ENCODE results near the gene NF1. TPM values are rescaled to one million over a fixed set of nuclear protein-coding genes. Genes with fewer than 3 reads are reported as not detected.

The NF1 gene
- total and polyA plus RNA-seq, 2 donors (not counting 1 experiment from before 2014, with no cell fraction given), result 10.8 to 27.7 TPM

GRCh38 chr17:31095236-31096105 is 694 bp downstream of the NF1 start:
- under 1% methylated on average over 23 of the region's 45 CpGs for WGBS (ENCODE audit: insufficient coverage)
- no peaks in the 10 kb centered on the region for H3K36me3 ChIP-seq (replicated peaks in 1 of 2; ENCODE audit: control extremely low read depth in 1 of 2, control insufficient read depth in 1 of 2, extremely low read depth in 1 of 2, insufficient read depth in 2 of 2, low read length in 1 of 2)
- no peaks in the 10 kb centered on the region for H3K79me2 ChIP-seq (ENCODE audit: control insufficient read depth, insufficient read depth, low read length)
- DNase-seq (peak; percentile 58), ATAC-seq (ENCODE audit: low read depth) (peak; percentile 19)
- peak overlapping the region; percentile 95 for H2AFZ ChIP-seq (ENCODE audit: insufficient read depth, low read depth, low read length, poor library complexity, severe bottlenecking)
- no peaks in the 10 kb centered on the region for H3K9me3 ChIP-seq (ENCODE audit: control extremely low read depth in 1 of 3, control insufficient read depth in 2 of 3, insufficient read depth in 1 of 3, low read length in 2 of 3)
- H3K4me2 ChIP-seq (replicated peaks; ENCODE audit: low read depth, low read length, poor library complexity, severe bottlenecking), result peak overlapping the region; percentile 97
- H3K27me3 ChIP-seq (replicated peaks in 1 of 4; ENCODE audit: control extremely low read depth in 1 of 4, control insufficient read depth in 3 of 4, insufficient read depth in 4 of 4, low read length in 3 of 4), result no peaks in the 10 kb centered on the region
- H3K27ac Mint-ChIP-seq, result peak overlapping the region; percentile 93
- no peaks in the 10 kb centered on the region for H3K27me3 Mint-ChIP-seq
- H3K4me3 ChIP-seq (ENCODE audit: control extremely low read depth in 1 of 5, extremely low read depth in 1 of 5, insufficient read depth in 1 of 5, low read depth in 2 of 5, low read length in 4 of 5), result peak overlapping the region; percentile 67 to 90 (median 82)
- peak overlapping the region; percentile 75 to 90 for H3K27ac ChIP-seq (ENCODE audit: low read length in 2 of 2)
- ChIA-PET POLR2A (interaction anchor here (0.7 to 0.9 kb wide), 3 partner anchors 125 to 149 kb away, joined by 5 to 10 read pairs (median 5); partner anchors contain the start of gene RNF135), CTCF (no interaction called here)
- H3K4me1 ChIP-seq (ENCODE audit: control insufficient read depth in 2 of 2, insufficient read depth in 2 of 2, low read length in 2 of 2), result peaks cover 5 to 14% of the 10 kb centered on the region in 2 donors
- peak overlapping the region; percentile 91 for H3K9ac ChIP-seq (ENCODE audit: low read length)
- H3K4me1 Mint-ChIP-seq, result peaks cover 11% of the 10 kb centered on the region
- TF ChIP-seq EZH2 (IDR thresholded peaks at IDR 0.05; ENCODE audit: borderline replicate concordance, insufficient read depth, low read depth, low read length, poor library complexity, severe bottlenecking) (no peak), CTCF (IDR thresholded peaks at IDR 0.05) (no peak)
- intact Hi-C loops (cut with micrococcal nuclease), result loop anchor here (10.0 kb wide), 3 partner anchors 131 to 279 kb away; partner anchors contain the start of gene EVI2B
- peak overlapping the region; percentile 97 for H3K4me3 Mint-ChIP-seq
- no peaks in the 10 kb centered on the region for H3K9me3 Mint-ChIP-seq (ENCODE audit: insufficient read depth)
- H4K20me1 ChIP-seq (ENCODE audit: control insufficient read depth, insufficient read depth, low read length, poor library complexity, severe bottlenecking), result no peaks in the 10 kb centered on the region

- H3K4me3 ChIP-seq (ENCODE audit: control extremely low read depth in 1 of 5, extremely low read depth in 1 of 5, insufficient read depth in 1 of 5, low read depth in 2 of 5, low read length in 4 of 5), result peak overlapping the region in 4 of 5 experiments; percentile 75 to 90 (median 83)
- H3K36me3 ChIP-seq (replicated peaks in 1 of 2; ENCODE audit: control extremely low read depth in 1 of 2, control insufficient read depth in 1 of 2, extremely low read depth in 1 of 2, insufficient read depth in 2 of 2, low read length in 1 of 2), result no peaks in the 10 kb centered on the region
- TF ChIP-seq CTCF (IDR thresholded peaks at IDR 0.05), result no peak
- intact Hi-C loops (cut with micrococcal nuclease), result loop anchor here (10.0 kb wide), 3 partner anchors 131 to 279 kb away; partner anchors contain the start of gene EVI2B
- H3K4me2 ChIP-seq (replicated peaks; ENCODE audit: low read depth, low read length, poor library complexity, severe bottlenecking), result peak overlapping the region; percentile 97
- ATAC-seq (ENCODE audit: low read depth), result no peak
- no peaks in the 10 kb centered on the region for H3K27me3 ChIP-seq (replicated peaks in 1 of 4; ENCODE audit: control extremely low read depth in 1 of 4, control insufficient read depth in 3 of 4, insufficient read depth in 4 of 4, low read length in 3 of 4)
- no peaks in the 10 kb centered on the region for H3K9me3 ChIP-seq (ENCODE audit: control extremely low read depth in 1 of 3, control insufficient read depth in 2 of 3, insufficient read depth in 1 of 3, low read length in 2 of 3)
- no peak for DNase-seq
- Mint-ChIP-seq H3K4me1 (peaks cover 11% of the 10 kb centered on the region), H3K27me3 (no peaks in the 10 kb centered on the region), H3K9me3 (ENCODE audit: insufficient read depth) (no peaks in the 10 kb centered on the region), H3K4me3 (peak overlapping the region; percentile 97), H3K27ac (peak overlapping the region; percentile 93)
- H3K9ac ChIP-seq (ENCODE audit: low read length), result peak overlapping the region; percentile 91
- H4K20me1 ChIP-seq (ENCODE audit: control insufficient read depth, insufficient read depth, low read length, poor library complexity, severe bottlenecking), result no peaks in the 10 kb centered on the region
- POLR2A ChIA-PET, result interaction anchor here (0.7 to 0.9 kb wide), 3 partner anchors 125 to 148 kb away, joined by 5 to 10 read pairs (median 5); partner anchors contain the start of gene RNF135
- peak overlapping the region in 1 of 2 donors; percentile 90 for H3K27ac ChIP-seq (ENCODE audit: low read length in 2 of 2)
- peak overlapping the region; percentile 95 for H2AFZ ChIP-seq (ENCODE audit: insufficient read depth, low read depth, low read length, poor library complexity, severe bottlenecking)
- CTCF ChIA-PET, result no interaction called here
- H3K79me2 ChIP-seq (ENCODE audit: control insufficient read depth, insufficient read depth, low read length), result no peaks in the 10 kb centered on the region
- 25% methylated on average over 3 of the region's 5 CpGs for WGBS (ENCODE audit: insufficient coverage)
- H3K4me1 ChIP-seq (ENCODE audit: control insufficient read depth in 2 of 2, insufficient read depth in 2 of 2, low read length in 2 of 2), result peaks cover 5 to 14% of the 10 kb centered on the region in 2 donors
Measured at GRCh38 chr17:31096106-31096436, 1.3 kb downstream of the NF1 start.
